Posterior vena cava (tissue), 2 donors: ENCODE results near the gene LRP1B. TPM values are rescaled to one million over a fixed set of nuclear protein-coding genes. Genes with fewer than 3 reads are reported as not detected.

ENCODE experiments used
- DNase-seq: peaks from one replicate; pipeline ENCODE4 v3.0.0-alpha.2; 2020; ENCODE audit warnings: low spot score
- intact Hi-C, 2 donors: fragments of 100-400 bp; cut with DNase I; formaldehyde crosslinking; loops; one replicate each; pipeline versions ENCODE4 v1.14.1 to v1.14.2; 2022 to 2023
- total RNA-seq, 2 donors: library from RNA; stranded (reverse); fragmentation: NEBNext Ultra II Directional; extraction: Animal tissue kit (Norgen Biotek cat#: 25700); gene quantifications; one replicate each; pipeline ENCODE4 v1.2.1, GENCODE V29; 2021
- donor health status: DM: yes; HTN: yes; CAD: no.
- donor health status: DM: yes; HTN: yes; CAD: no.

The LRP1B gene
- total RNA-seq, 2 donors from 2014 or later = 0.46 to 0.48 TPM

GRCh38 chr2:141440072-141440635 lies 690.7 kb downstream of the LRP1B start:
- intact Hi-C loops = no loop called here
- no peak for DNase-seq

DNA sequence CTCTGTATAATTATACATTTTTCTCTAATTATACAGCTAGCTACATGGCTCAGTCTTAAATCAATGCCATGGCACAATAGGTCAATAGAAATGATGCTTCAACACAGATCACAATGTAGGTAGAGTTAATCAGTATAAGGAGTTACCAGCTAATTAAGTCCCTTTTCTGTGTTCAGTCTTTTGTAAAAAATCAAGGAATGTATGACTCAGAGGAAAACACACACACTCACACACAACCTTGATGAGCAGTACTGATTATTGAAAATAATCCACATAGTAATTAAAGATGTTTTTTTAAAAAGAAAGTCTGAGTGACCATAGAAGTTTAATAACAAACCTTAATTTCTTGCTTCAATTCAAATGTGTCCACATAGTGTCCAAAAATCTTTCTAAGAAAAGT lies 691.3 kb downstream of the LRP1B start:
- no peak for DNase-seq
- intact Hi-C loops = no loop called here

GRCh38 chr2:141438536-141438935 lies 692.3 kb downstream of the LRP1B start:
- intact Hi-C loops = no loop called here
- DNase-seq = no peak

DNA sequence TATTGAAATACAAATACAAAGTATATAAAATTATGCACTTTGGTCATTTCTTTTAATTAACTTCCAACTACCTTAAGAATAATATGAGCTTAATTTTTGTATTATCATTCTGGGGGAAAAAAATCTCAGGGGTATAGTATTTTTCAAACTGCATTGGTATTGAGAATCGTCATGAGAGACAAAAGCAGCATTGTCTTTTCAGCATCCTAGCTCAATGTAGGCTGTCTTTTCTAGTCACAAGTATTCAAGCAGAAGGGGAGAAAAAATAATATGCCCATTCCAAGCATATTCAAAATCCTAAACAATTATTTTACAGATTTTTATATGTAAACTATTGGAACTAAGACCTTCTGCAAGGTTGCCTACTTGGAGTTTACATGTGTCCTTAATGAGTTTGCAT lies 693.3 kb downstream of the LRP1B start:
- DNase-seq = no peak
- intact Hi-C loops = no loop called here

- DNase-seq = no peak
- intact Hi-C loops = no loop called here
These were observed 707.7 kb downstream of the LRP1B start for GRCh38 chr2:141423124-141423523.

- no peak for DNase-seq
- intact Hi-C loops = no loop called here
These were observed 713.5 kb downstream of the LRP1B start for GRCh38 chr2:141417246-141417797.

DNA sequence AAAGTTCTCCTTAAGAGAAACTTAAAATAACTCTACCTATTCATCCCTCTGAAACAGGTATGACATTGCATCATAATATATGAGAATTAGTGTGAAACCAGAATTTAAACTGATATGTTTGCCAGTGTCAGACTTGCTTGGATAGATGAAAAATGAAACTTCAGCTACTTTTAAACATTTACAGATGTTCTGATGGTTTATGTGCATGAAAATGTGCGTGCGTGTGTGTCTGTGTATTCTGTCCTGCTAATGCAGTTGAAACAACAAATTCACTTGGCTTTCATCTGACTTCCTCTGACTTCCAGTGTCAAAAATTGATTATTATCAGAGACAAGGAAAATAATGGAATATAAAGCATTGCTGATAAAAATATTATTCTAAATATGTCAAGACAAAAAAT lies 719.4 kb downstream of the LRP1B start:
- DNase-seq = no peak
- intact Hi-C loops = no loop called here

- no peak for DNase-seq
- intact Hi-C loops = no loop called here
These were observed 731.5 kb downstream of the LRP1B start for GRCh38 chr2:141399270-141399669.

DNA sequence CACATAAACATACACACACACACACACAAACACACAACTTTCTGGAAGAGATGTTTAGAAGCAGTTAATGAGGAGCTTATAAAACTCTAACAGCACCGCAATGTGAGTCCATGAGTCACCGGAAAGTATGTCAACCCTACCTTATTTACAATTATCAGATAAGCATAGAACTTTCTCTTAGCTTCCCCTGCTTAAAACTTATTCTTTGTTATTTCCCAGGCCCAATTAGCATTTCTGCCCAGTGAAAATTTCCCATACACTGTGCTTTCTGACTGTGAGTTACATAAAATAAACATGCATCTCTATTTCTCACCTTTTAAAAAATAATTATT lies 737.6 kb downstream of the LRP1B start:
- no peak for DNase-seq
- intact Hi-C loops = no loop called here

- intact Hi-C loops = no loop called here
- no peak for DNase-seq
These were observed 738.2 kb downstream of the LRP1B start for GRCh38 chr2:141392517-141393213.

DNA sequence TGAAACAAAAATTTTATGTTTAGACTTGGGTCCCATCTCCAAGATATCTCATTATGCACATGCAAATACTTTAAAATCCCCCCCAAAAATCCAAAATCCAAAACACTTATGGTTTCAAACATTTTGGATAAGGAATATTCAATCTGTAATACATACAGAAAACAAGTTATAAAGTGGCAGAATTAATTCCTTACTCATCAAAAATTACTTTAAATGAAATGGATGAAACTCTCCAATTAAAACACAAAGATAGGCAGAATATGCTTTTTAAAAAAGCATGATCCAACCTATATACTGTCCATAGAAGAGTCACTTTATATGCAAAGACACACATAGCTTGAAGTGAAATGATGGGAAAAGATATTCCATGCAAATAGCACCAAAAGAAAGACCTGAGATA lies 744.6 kb downstream of the LRP1B start:
- no peak for DNase-seq
- intact Hi-C loops = no loop called here

GRCh38 chr2:141384676-141385075 lies 746.1 kb downstream of the LRP1B start:
- no peak for DNase-seq
- intact Hi-C loops = no loop called here

DNA sequence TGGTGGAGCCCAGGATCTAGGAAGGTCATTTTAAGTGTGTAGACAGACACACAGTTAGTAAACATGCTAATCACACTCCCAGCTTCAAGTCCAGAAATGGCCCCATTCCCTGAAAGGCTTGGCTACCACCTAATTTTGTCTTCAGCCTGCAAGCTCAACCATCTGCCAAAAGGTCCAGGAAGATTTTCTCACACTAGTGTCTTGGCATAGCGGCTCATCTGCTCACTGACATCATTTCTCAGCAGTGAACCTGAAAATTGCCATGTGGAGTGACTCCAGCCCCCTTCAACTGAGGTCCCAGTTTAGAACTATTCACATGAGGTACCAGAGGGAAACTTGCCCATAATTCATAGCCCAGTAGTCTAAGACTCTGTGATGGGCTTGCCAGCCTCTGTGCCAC lies 748.9 kb downstream of the LRP1B start:
- intact Hi-C loops = no loop called here
- DNase-seq = no peak

GRCh38 chr2:141380008-141380979 lies 750.5 kb downstream of the LRP1B start:
- intact Hi-C loops = no loop called here
- DNase-seq = no peak

DNA sequence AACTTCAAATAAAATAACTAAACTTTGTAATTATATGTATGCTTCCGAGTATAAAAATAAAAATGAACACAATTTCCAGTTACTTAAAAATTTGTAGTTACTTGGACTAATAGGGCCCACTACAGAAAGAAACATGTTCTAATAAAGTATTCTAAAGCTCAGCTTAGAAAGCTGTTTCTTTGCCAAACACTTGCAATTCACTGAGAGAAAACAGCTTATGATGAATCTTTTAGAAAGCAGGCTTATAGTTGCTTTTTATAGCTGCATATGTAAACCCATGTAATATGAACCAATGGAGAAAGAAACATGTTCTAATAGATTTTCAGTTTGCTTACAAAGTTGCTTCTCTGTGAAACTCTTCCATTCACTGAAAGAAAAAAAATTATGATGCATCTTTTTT lies 766.0 kb downstream of the LRP1B start:
- intact Hi-C loops = no loop called here
- DNase-seq = no peak

DNA sequence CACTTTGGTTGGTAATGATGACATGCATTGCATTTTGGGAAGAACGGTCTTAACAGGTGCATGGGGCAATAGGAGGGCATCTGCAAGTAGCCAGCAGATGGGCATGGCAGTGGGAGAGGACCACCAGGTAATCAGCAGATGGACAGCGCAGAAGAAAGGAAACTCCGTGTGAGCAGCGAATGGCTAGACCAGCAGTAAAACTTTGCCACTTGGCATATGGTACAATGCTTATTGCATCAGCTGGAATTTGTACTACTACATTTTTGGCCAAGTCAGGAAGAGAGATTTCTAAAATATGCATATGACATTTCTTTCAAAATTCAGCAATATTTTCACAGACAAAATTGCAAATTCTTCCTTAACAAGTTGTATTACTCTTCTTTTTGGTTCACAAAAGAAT lies 768.5 kb downstream of the LRP1B start:
- DNase-seq = no peak
- intact Hi-C loops = no loop called here

- intact Hi-C loops = no loop called here
- no peak for DNase-seq
These were observed 782.3 kb downstream of the LRP1B start for GRCh38 chr2:141348481-141348880.

- intact Hi-C loops = no loop called here
- DNase-seq = no peak
These were observed 789.4 kb downstream of the LRP1B start for GRCh38 chr2:141341444-141341843.

DNA sequence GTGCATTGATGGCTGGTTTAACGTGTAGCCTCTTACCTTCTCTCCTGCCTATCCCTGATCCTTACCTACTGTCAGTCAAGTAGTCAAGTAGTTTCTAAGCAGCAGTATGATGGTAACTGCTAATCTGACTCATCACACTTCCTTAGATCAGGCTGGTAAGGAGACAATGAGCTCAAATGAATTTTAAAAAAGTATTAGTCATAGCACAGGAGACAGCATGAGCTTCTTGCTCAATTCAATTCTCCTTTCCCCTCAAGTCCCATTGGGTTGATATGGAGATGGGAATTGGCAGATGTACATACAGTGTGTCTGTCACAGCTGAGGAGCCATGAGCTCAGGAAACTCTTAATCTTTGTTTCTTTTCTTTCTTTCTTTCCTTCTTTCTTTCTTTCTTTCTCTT lies 799.7 kb downstream of the LRP1B start:
- intact Hi-C loops = no loop called here
- DNase-seq = no peak

- DNase-seq = no peak
- intact Hi-C loops = no loop called here
These were observed 800.9 kb downstream of the LRP1B start for GRCh38 chr2:141329964-141330363.
